GM23338 (cell line): ENCODE results near the gene FARP1. TPM values are rescaled to one million over a fixed set of nuclear protein-coding genes. Genes with fewer than 3 reads are reported as not detected.

Source experiments
- ATAC-seq: fragments of 200-7000 bp; cut with Tn5 transposase; 3 replicates; pipeline ENCODE4 v1.9.1; 2020
- DNase-seq: peaks from one replicate; pipeline ENCODE4 v3.0.0-alpha.2; 2015; ENCODE audit warnings: low spot score
- H2AFZ ChIP-seq: fragments of 200-600 bp; sonication (generic); 2 replicates; pipeline ENCODE4 v1.8.0; 2016; ENCODE audit warnings: antibody characterized with exemption, mild to moderate bottlenecking, moderate library complexity
- H3F3A ChIP-seq: fragments of 200-600 bp; sonication (generic); replicated peaks from 2 replicates; pipeline ENCODE4 v1.8.0; 2017; ENCODE audit warnings: antibody characterized with exemption, mixed run types, low read depth
- H3K27ac ChIP-seq: fragments of 200-600 bp; sonication (generic); 2 replicates; pipeline ENCODE4 v1.6.1; 2016; ENCODE audit warnings: low read depth
- H3K27me3 ChIP-seq: fragments of 200-600 bp; sonication (generic); 2 replicates; pipeline ENCODE4 v1.8.0; 2016; ENCODE audit warnings: mild to moderate bottlenecking, mixed run types, moderate library complexity; ENCODE audit not compliant: insufficient read depth
- H3K36me3 ChIP-seq: fragments of 200-600 bp; sonication (generic); 2 replicates; pipeline ENCODE4 v1.8.0; 2016; ENCODE audit warnings: mild to moderate bottlenecking; ENCODE audit not compliant: insufficient read depth
- H3K4me1 ChIP-seq: fragments of 200-600 bp; sonication (generic); 2 replicates; pipeline ENCODE4 v1.8.0; 2016; ENCODE audit warnings: mild to moderate bottlenecking, moderate library complexity; ENCODE audit not compliant: insufficient read depth
- H3K4me2 ChIP-seq: fragments of 200-600 bp; sonication (generic); 2 replicates; pipeline ENCODE4 v1.7.1; 2017; ENCODE audit warnings: mixed run types
- H3K4me3 ChIP-seq: fragments of 200-600 bp; sonication (generic); 2 replicates; pipeline ENCODE4 v1.6.1; 2016; ENCODE audit warnings: mixed run types
- H3K79me2 ChIP-seq: fragments of 200-600 bp; sonication (generic); replicated peaks from 2 replicates; pipeline ENCODE4 v1.8.0; 2017; ENCODE audit warnings: mild to moderate bottlenecking; ENCODE audit not compliant: insufficient read depth
- H3K9me2 ChIP-seq: fragments of 200-600 bp; sonication (generic); 2 replicates; pipeline ENCODE4 v1.8.0; 2017; ENCODE audit not compliant: insufficient read depth
- H4K20me1 ChIP-seq: fragments of 200-600 bp; sonication (generic); replicated peaks from 2 replicates; pipeline ENCODE4 v1.8.0; 2017; ENCODE audit warnings: mild to moderate bottlenecking; ENCODE audit not compliant: insufficient read depth
- H3K27ac Mint-ChIP-seq: 2 replicates; pipeline ENCODE4 v1.8.0; 2020; ENCODE audit warnings: inconsistent platforms, mild to moderate bottlenecking, moderate library complexity, mixed read lengths
- H3K27me3 Mint-ChIP-seq: 3 replicates; pipeline ENCODE4 v1.8.0; 2022; ENCODE audit warnings: low read depth, mild to moderate bottlenecking, moderate library complexity, mixed read lengths, inconsistent platforms; ENCODE audit not compliant: insufficient read depth, poor library complexity
- H3K36me3 Mint-ChIP-seq: 3 replicates; pipeline ENCODE4 v1.8.0; 2021; ENCODE audit warnings: low read depth, mild to moderate bottlenecking, inconsistent platforms, moderate library complexity, mixed read lengths
- H3K4me1 Mint-ChIP-seq: 3 replicates; pipeline ENCODE4 v1.8.0; 2020; ENCODE audit warnings: mild to moderate bottlenecking, inconsistent platforms, mixed read lengths
- H3K4me3 Mint-ChIP-seq: 3 replicates; pipeline ENCODE4 v1.8.0; 2021; ENCODE audit warnings: moderate library complexity, mild to moderate bottlenecking, inconsistent platforms, mixed read lengths
- H3K9me3 Mint-ChIP-seq: 3 replicates; pipeline ENCODE4 v1.8.0; 2020; ENCODE audit warnings: moderate library complexity, mild to moderate bottlenecking, inconsistent platforms, mixed read lengths
- CREB1 ChIP-seq: fragments of 250-450 bp; sonication (Bioruptor Pico); IDR thresholded peaks from 2 replicates; pipeline ENCODE4 v1.5.0; 2020; ENCODE audit warnings: low read depth, mild to moderate bottlenecking, moderate library complexity
- EZH2 ChIP-seq: fragments of 200-600 bp; sonication (generic); IDR thresholded peaks from one replicate; pipeline ENCODE4 v1.8.0; 2017; ENCODE audit warnings: antibody characterized with exemption, mild to moderate bottlenecking, low read depth; ENCODE audit not compliant: unreplicated experiment
- EZH2phosphoT487 ChIP-seq: fragments of 200-600 bp; sonication (generic); IDR thresholded peaks from one replicate; pipeline ENCODE4 v1.8.1; 2018; ENCODE audit warnings: antibody characterized with exemption; ENCODE audit not compliant: unreplicated experiment
- JUNB ChIP-seq: IDR thresholded peaks from one replicate; pipeline ENCODE4 v1.6.1; 2016; ENCODE audit warnings: antibody characterized with exemption; ENCODE audit not compliant: unreplicated experiment
- NANOG ChIP-seq: IDR thresholded peaks from 2 replicates; pipeline ENCODE4 v1.6.1; 2016; ENCODE audit warnings: antibody characterized with exemption, borderline replicate concordance
- POLR2AphosphoS5 ChIP-seq: IDR thresholded peaks from 2 replicates; pipeline ENCODE4 v1.6.1; 2016; ENCODE audit warnings: antibody characterized with exemption, low read depth
- STAT1 ChIP-seq: IDR thresholded peaks from one replicate; pipeline ENCODE4 v1.6.1; 2016; ENCODE audit warnings: antibody characterized with exemption; ENCODE audit not compliant: unreplicated experiment
- ZNF114 ChIP-seq: fragments of 250-450 bp; sonication (Bioruptor Pico); IDR thresholded peaks from 2 replicates; pipeline ENCODE4 v1.5.0; 2020; ENCODE audit warnings: mild to moderate bottlenecking, moderate library complexity
- ZNF331 ChIP-seq: fragments of 250-450 bp; sonication (Bioruptor Pico); IDR thresholded peaks from 2 replicates; pipeline ENCODE4 v1.5.0; 2020; ENCODE audit warnings: low read depth, mild to moderate bottlenecking, moderate library complexity
- polyA plus RNA-seq: library from polyadenylated mRNA; unstranded; fragments of >200 nt; fragmentation: Nextera tagmentation; extraction: Ambion mirVana; gene quantifications from 2 replicates; pipeline ENCODE4 v1.2.1, GENCODE V29; 2016
- total RNA-seq: library from RNA; depleted of rRNA; stranded (reverse); fragments of >200 nt; shearing (Covaris generic); gene quantifications from 2 replicates; pipeline ENCODE4 v1.2.3, GENCODE V29; 2014
- TF ChIP-seq, protein P1 (sequence below): fragments of 250-450 bp; sonication (Bioruptor Pico); IDR thresholded peaks from 2 replicates; pipeline ENCODE4 v1.5.0; 2020; ENCODE audit warnings: mild to moderate bottlenecking, moderate library complexity
- TF ChIP-seq, protein P2 (sequence below), 2 experiments: fragments of 200-600 bp in 1 of 2; sonication (generic) in 1 of 2; conservative IDR thresholded peaks; 2 replicates each; pipeline versions ENCODE4 v1.5.1 to v1.6.1; 2016 to 2017; ENCODE audit warnings: antibody characterized with exemption in 2 of 2, low read depth in 2 of 2, mild to moderate bottlenecking in 2 of 2, moderate library complexity in 1 of 2
- TF ChIP-seq, protein P3 (sequence below): IDR thresholded peaks from one replicate; pipeline ENCODE4 v1.6.1; 2018; ENCODE audit warnings: antibody characterized with exemption; ENCODE audit not compliant: unreplicated experiment
- TF ChIP-seq, protein P4 (sequence below): IDR thresholded peaks from 2 replicates; pipeline ENCODE4 v1.6.1; 2016; ENCODE audit warnings: antibody characterized with exemption

FARP1 gene
- total and polyA plus RNA-seq, 2 experiments from 2014 or later: 53.6 to 82.5 TPM

DNA sequence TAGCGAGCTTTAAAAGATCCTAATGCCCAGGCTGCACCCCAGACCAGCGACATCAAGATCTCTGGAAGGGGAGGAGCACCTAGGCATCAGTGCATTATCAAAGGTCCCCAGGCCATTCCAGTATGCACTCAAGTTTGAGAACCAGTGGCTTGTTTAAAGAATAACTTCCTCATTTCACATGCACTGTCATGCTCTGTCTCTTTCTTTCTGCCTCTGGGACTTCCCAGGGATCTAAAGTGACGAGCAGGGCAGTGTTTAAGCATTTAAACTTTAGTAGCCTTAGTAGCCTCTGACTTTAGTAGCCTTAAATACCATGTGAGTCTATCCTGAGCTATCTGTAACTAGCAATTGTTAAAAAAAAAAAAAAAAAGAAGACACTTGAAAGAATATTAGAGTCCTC is 8.9 kb upstream of the FARP1 start:
- Mint-ChIP-seq H3K27me3 (peaks cover 6% of the 10 kb centered on the region), H3K36me3 (no peaks in the 10 kb centered on the region), H3K9me3 (no peaks in the 10 kb centered on the region), H3K4me3 (no peak overlapping the region), H3K27ac (no peak overlapping the region), H3K4me1 (no peaks in the 10 kb centered on the region; the same call in 2 of the 3 replicates)
- ATAC-seq (no peak), DNase-seq (no peak)
- Histone ChIP-seq H3K27me3 (no peaks in the 10 kb centered on the region), H3K9me2 (peaks cover 5% of the 10 kb centered on the region; the same call in 1 of the 2 replicates), H2AFZ (peak overlapping the region; percentile 67), H3K79me2 (no peaks in the 10 kb centered on the region), H3K36me3 (no peaks in the 10 kb centered on the region), H3K27ac (no peak overlapping the region), H3K4me3 (no peak overlapping the region), H4K20me1 (no peaks in the 10 kb centered on the region), H3F3A (no peaks in the 10 kb centered on the region), H3K4me1 (no peaks in the 10 kb centered on the region), H3K4me2 (no peak overlapping the region)
- TF ChIP-seq, protein P1, sequence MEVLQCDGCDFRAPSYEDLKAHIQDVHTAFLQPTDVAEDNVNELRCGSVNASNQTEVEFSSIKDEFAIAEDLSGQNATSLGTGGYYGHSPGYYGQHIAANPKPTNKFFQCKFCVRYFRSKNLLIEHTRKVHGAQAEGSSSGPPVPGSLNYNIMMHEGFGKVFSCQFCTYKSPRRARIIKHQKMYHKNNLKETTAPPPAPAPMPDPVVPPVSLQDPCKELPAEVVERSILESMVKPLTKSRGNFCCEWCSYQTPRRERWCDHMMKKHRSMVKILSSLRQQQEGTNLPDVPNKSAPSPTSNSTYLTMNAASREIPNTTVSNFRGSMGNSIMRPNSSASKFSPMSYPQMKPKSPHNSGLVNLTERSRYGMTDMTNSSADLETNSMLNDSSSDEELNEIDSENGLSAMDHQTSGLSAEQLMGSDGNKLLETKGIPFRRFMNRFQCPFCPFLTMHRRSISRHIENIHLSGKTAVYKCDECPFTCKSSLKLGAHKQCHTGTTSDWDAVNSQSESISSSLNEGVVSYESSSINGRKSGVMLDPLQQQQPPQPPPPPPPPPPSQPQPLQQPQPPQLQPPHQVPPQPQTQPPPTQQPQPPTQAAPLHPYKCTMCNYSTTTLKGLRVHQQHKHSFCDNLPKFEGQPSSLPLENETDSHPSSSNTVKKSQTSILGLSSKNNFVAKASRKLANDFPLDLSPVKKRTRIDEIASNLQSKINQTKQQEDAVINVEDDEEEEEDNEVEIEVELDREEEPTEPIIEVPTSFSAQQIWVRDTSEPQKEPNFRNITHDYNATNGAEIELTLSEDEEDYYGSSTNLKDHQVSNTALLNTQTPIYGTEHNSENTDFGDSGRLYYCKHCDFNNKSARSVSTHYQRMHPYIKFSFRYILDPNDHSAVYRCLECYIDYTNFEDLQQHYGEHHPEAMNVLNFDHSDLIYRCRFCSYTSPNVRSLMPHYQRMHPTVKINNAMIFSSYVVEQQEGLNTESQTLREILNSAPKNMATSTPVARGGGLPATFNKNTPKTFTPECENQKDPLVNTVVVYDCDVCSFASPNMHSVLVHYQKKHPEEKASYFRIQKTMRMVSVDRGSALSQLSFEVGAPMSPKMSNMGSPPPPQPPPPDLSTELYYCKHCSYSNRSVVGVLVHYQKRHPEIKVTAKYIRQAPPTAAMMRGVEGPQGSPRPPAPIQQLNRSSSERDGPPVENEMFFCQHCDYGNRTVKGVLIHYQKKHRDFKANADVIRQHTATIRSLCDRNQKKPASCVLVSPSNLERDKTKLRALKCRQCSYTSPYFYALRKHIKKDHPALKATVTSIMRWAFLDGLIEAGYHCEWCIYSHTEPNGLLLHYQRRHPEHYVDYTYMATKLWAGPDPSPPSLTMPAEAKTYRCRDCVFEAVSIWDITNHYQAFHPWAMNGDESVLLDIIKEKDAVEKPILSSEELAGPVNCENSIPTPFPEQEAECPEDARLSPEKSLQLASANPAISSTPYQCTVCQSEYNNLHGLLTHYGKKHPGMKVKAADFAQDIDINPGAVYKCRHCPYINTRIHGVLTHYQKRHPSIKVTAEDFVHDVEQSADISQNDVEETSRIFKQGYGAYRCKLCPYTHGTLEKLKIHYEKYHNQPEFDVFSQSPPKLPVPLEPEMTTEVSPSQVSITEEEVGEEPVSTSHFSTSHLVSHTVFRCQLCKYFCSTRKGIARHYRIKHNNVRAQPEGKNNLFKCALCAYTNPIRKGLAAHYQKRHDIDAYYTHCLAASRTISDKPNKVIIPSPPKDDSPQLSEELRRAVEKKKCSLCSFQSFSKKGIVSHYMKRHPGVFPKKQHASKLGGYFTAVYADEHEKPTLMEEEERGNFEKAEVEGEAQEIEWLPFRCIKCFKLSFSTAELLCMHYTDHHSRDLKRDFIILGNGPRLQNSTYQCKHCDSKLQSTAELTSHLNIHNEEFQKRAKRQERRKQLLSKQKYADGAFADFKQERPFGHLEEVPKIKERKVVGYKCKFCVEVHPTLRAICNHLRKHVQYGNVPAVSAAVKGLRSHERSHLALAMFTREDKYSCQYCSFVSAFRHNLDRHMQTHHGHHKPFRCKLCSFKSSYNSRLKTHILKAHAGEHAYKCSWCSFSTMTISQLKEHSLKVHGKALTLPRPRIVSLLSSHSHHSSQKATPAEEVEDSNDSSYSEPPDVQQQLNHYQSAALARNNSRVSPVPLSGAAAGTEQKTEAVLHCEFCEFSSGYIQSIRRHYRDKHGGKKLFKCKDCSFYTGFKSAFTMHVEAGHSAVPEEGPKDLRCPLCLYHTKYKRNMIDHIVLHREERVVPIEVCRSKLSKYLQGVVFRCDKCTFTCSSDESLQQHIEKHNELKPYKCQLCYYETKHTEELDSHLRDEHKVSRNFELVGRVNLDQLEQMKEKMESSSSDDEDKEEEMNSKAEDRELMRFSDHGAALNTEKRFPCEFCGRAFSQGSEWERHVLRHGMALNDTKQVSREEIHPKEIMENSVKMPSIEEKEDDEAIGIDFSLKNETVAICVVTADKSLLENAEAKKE: no peak
- TF ChIP-seq CREB1 (CRISPR knock-in tag) (no peak), STAT1 (no peak), ZNF331 (CRISPR knock-in tag) (no peak), EZH2 (no peak), NANOG (no peak), EZH2phosphoT487 (no peak), ZNF114 (CRISPR knock-in tag) (no peak), JUNB (no peak), POLR2AphosphoS5 (no peak)
- TF ChIP-seq, protein P2, sequence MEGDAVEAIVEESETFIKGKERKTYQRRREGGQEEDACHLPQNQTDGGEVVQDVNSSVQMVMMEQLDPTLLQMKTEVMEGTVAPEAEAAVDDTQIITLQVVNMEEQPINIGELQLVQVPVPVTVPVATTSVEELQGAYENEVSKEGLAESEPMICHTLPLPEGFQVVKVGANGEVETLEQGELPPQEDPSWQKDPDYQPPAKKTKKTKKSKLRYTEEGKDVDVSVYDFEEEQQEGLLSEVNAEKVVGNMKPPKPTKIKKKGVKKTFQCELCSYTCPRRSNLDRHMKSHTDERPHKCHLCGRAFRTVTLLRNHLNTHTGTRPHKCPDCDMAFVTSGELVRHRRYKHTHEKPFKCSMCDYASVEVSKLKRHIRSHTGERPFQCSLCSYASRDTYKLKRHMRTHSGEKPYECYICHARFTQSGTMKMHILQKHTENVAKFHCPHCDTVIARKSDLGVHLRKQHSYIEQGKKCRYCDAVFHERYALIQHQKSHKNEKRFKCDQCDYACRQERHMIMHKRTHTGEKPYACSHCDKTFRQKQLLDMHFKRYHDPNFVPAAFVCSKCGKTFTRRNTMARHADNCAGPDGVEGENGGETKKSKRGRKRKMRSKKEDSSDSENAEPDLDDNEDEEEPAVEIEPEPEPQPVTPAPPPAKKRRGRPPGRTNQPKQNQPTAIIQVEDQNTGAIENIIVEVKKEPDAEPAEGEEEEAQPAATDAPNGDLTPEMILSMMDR (conservative IDR thresholded peaks at IDR 0.05; ENCODE audit: low read depth in 2 of 2): no peak
- TF ChIP-seq, protein P3, sequence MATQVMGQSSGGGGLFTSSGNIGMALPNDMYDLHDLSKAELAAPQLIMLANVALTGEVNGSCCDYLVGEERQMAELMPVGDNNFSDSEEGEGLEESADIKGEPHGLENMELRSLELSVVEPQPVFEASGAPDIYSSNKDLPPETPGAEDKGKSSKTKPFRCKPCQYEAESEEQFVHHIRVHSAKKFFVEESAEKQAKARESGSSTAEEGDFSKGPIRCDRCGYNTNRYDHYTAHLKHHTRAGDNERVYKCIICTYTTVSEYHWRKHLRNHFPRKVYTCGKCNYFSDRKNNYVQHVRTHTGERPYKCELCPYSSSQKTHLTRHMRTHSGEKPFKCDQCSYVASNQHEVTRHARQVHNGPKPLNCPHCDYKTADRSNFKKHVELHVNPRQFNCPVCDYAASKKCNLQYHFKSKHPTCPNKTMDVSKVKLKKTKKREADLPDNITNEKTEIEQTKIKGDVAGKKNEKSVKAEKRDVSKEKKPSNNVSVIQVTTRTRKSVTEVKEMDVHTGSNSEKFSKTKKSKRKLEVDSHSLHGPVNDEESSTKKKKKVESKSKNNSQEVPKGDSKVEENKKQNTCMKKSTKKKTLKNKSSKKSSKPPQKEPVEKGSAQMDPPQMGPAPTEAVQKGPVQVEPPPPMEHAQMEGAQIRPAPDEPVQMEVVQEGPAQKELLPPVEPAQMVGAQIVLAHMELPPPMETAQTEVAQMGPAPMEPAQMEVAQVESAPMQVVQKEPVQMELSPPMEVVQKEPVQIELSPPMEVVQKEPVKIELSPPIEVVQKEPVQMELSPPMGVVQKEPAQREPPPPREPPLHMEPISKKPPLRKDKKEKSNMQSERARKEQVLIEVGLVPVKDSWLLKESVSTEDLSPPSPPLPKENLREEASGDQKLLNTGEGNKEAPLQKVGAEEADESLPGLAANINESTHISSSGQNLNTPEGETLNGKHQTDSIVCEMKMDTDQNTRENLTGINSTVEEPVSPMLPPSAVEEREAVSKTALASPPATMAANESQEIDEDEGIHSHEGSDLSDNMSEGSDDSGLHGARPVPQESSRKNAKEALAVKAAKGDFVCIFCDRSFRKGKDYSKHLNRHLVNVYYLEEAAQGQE: no peak
- TF ChIP-seq, protein P4, sequence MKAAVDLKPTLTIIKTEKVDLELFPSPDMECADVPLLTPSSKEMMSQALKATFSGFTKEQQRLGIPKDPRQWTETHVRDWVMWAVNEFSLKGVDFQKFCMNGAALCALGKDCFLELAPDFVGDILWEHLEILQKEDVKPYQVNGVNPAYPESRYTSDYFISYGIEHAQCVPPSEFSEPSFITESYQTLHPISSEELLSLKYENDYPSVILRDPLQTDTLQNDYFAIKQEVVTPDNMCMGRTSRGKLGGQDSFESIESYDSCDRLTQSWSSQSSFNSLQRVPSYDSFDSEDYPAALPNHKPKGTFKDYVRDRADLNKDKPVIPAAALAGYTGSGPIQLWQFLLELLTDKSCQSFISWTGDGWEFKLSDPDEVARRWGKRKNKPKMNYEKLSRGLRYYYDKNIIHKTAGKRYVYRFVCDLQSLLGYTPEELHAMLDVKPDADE: no peak
